HG03060 (cell line): ENCODE results near the gene CKS1B.
"Not testable (repeated sequence)": the region's sequence is repeated elsewhere in the genome, so short reads cannot be mapped to it uniquely, and the experiment has no call there.

ENCODE experiments used
- ATAC-seq: cut with Tn5 transposase; IDR thresholded peaks from one replicate; pipeline ENCODE4 v1.9.1; 2021; ENCODE audit warnings: low read depth, moderate number of reproducible peaks; ENCODE audit not compliant: unreplicated experiment

CKS1B gene

GRCh38 chr1:154962156-154962749 is 12.2 kb upstream of the CKS1B start:
- ATAC-seq, result no peak

DNA sequence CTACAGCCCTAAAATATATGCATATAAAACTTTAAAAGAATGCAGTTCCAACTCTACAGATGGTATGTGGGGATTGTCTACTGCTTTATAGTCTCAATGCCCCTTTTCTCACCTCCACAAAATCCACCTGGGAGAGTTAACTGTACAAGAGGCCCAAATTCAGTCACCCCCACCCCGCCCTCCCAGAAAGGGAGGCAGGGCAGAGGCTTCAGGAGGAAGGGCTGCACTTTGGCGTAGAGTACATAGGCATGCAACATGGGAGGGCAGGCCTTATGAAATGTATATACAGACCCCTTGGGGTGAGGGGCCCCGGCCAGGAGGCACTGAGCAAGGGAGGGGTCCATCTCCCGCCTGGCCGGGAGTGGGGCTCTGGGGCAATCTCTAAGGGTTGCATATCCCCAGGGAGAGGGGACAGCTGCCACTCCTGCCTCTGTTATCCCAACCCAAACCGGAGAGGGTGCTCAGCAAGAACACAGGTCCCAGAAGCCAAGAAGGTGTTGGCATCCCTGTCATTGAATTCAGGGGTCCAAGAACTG is 11.6 kb upstream of the CKS1B start:
- ATAC-seq, result no peak

GRCh38 chr1:154963643-154964042 is 10.8 kb upstream of the CKS1B start:
- no peak for ATAC-seq

GRCh38 chr1:154964359-154964758 is 10.1 kb upstream of the CKS1B start:
- no peak for ATAC-seq

DNA sequence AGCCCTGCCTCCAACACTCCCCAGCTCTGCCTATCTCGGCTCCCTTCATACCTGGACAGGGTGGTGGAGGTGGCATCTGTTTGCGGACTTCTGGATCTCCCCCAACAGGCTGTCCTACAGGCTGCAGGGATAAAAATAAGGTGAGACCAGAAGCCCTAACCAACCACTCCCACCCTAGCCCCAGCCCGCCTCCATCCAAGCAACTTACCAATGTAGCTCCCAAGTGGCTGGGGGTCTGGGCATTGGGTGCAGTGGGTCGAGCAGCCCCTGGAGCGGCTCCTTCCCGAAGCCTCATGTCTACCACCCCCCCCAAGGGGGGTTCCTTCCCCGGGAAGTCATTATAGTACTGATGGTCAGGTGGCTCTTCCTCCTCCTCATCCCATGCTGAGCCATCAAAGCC is 8.4 kb upstream of the CKS1B start:
- ATAC-seq, result no peak

- ATAC-seq, result no peak
Observed at GRCh38 chr1:154967331-154967950, 7.0 kb upstream of the CKS1B start.

DNA sequence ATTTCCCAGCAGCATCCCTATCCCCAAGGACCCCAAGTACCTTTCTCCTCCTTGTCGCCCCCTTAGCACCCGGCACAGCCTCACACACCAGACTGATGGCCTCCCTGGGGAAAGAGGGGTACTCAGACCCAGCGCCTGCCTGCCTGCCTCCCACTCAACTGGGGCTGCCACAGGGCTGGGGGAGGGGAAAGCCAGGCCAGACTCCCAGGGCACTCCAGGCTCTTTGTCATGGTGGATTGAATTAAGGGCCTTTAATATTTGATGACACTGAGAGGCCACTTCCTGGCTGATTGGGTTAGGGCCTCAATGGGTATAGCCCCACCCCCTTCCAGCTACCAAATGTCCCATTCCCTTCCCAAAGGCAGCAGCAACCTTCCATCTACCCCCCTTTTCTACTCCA is 5.8 kb upstream of the CKS1B start:
- no peak for ATAC-seq

GRCh38 chr1:154969246-154969645 is 5.2 kb upstream of the CKS1B start:
- ATAC-seq, result no peak

DNA sequence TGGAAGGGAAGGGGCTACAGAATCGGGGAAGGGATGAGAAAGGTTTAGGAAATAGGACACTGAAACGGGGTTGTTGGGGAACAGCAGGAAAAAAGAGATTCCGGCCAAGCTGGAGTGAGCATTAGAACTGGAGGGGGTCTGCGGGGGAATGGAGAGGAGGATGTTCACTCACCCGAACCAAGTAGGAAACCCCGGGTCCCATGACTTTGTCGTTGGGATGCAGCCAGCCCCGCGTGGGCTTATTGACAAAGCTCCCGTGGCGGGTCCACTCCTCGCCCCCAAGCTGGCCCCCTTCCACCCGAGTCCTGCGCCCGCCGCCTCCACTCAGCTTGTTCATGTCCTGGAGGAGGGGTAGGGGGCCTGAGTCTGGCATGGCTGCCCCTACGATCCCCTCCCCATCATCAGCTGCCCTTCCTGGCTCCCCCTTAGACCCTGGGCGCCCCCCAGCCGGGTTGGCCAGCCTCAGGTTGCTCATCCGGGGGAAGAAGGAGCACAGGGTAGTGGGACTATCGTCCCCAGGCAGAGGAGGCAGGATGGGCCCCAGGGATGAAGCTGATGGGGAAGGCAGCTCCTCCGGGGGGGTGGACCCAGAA is 4.5 kb upstream of the CKS1B start:
- no peak for ATAC-seq

- ATAC-seq, result no peak
Observed at GRCh38 chr1:154970631-154971340, 3.7 kb upstream of the CKS1B start, which contains the start of gene SHC1. TSS of gene SHC1 (minus strand) at chr1:154970747. CDS start at chr1:154970526, 221 bp downstream.

GRCh38 chr1:154971341-154971998 is 3.0 kb upstream of the CKS1B start:
- ATAC-seq, result no peak

GRCh38 chr1:154972213-154972516 is 2.3 kb upstream of the CKS1B start:
- ATAC-seq, result no peak

GRCh38 chr1:154972517-154973343 is 1.8 kb upstream of the CKS1B start:
- no peak for ATAC-seq

- ATAC-seq, result no peak
Observed at GRCh38 chr1:154973344-154974101, 958 bp upstream of the CKS1B start.

GRCh38 chr1:154974808-154975408 is 427 bp downstream of the CKS1B start:
- ATAC-seq, result peak; percentile 38

DNA sequence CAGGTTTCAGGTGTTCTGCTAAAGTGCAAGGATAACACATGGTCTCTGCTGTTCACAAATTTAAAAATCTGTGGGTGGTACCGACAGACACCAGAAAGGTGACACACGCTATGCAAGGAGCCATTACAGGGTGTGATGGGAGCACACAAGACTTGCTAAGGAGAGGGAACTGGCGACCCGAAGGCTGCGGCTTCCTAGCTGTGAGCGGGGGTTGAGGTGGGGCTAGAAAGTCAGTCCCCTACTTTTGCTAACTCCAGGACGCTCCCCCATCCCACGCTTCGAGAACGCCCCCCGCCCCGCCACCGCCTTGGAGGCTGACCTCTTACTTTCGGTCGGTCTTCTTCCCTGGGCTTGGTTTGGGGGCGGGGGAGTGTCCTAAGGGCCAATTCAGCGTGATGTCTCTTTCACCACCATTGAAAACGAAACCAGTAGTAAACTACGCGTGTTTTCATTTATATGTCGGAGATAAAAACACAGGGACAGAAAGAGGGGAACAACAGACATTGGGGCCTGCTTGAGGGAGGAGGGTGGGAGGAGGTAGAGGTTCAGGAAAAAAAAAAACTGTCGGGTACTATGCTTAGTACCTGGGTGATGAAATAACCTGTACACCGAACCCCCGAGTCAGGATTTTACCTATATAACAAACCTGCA is 1.1 kb downstream of the CKS1B start:
- no peak for ATAC-seq

DNA sequence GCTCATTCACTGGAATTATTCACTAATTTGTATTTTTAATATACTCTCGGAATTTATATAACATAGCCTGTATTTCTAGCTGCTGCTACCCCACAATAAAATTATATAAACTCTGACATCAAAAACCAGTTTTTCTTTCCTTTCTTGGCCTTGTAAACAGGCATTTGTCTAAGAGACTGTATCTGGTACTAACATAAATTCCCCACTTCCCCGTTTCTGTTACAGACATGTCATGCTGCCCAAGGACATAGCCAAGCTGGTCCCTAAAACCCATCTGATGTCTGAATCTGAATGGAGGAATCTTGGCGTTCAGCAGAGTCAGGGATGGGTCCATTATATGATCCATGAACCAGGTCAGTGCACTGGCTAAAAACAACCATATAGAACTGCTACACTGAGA is 3.3 kb downstream of the CKS1B start:
- ATAC-seq, result not testable (repeated sequence)

DNA sequence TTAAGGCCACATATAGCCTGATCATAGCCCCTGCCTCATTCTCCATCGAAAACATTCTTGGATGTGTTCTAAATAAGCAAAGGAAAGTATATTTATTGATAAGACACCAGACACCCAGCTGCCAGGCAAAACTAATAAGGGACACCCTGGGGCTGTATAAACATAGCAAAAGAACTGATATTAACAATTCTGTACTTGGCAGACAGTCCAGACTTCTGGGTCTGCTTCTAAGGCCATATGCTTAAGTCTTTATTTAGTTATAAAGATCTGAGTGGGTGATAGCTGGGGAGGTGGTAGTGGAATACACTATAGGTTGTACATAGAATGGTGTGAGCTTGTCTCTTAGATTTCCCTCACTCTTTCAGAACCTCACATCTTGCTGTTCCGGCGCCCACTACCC is 3.9 kb downstream of the CKS1B start:
- ATAC-seq, result no peak
